ENCODE data around the gene LYSMD3.

- TF ChIP-seq CTCF (optimal IDR thresholded peaks at IDR 0.05 in 1 of 3, IDR thresholded peaks at IDR 0.05 in 1 of 3, conservative IDR thresholded peaks at IDR 0.05 in 1 of 3; ENCODE audit: extremely low read depth in 1 of 3, insufficient read depth in 2 of 3, low read length in 3 of 3) = no peak
- TF ChIP-seq EZH2 (IDR thresholded peaks at IDR 0.05; ENCODE audit: low read length) = no peak
Observed at GRCh38 chr5:90530736-90531487, 1.5 kb upstream of the LYSMD3 start.
